ENCODE data around the gene ZEB2. TPM values are rescaled to one million over a fixed set of nuclear protein-coding genes. Genes with fewer than 3 reads are reported as not detected.

The ZEB2 gene
- total and polyA plus RNA-seq, 10 of the 15 experiments (the other 5 are each of a cell fraction or from before 2014, with no cell fraction given) = 0.14 to 3.2 (median 0.84) TPM

DNA sequence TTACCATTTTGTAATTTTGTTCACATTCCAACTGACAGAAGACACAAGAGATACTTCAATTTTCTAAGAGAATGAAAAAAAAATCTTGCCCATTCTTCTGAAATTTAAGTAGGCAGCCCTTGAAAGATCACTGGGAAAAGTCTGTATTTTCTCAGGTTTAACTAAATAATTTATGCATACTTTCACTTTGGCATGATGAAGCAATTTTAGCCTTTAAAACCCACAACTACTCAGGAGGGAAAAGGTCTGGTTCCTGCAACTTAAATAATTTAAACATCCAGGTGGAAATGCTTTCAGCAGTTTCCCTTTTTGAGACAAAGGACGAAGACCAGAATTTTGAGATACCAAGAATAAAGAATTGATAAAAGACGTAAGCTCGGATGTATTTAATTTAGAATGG is 61.4 kb downstream of the ZEB2 start:
- no peak for DNase-seq (ENCODE audit: low read depth, low spot score)
- no peak for TF ChIP-seq ZNF217 (IDR thresholded peaks at IDR 0.05)
- no peak for TF ChIP-seq RAD51 (IDR thresholded peaks at IDR 0.05)
- no peak for TF ChIP-seq MXI1 (IDR thresholded peaks at IDR 0.05; ENCODE audit: low read depth, low read length)
- TF ChIP-seq, protein P1, sequence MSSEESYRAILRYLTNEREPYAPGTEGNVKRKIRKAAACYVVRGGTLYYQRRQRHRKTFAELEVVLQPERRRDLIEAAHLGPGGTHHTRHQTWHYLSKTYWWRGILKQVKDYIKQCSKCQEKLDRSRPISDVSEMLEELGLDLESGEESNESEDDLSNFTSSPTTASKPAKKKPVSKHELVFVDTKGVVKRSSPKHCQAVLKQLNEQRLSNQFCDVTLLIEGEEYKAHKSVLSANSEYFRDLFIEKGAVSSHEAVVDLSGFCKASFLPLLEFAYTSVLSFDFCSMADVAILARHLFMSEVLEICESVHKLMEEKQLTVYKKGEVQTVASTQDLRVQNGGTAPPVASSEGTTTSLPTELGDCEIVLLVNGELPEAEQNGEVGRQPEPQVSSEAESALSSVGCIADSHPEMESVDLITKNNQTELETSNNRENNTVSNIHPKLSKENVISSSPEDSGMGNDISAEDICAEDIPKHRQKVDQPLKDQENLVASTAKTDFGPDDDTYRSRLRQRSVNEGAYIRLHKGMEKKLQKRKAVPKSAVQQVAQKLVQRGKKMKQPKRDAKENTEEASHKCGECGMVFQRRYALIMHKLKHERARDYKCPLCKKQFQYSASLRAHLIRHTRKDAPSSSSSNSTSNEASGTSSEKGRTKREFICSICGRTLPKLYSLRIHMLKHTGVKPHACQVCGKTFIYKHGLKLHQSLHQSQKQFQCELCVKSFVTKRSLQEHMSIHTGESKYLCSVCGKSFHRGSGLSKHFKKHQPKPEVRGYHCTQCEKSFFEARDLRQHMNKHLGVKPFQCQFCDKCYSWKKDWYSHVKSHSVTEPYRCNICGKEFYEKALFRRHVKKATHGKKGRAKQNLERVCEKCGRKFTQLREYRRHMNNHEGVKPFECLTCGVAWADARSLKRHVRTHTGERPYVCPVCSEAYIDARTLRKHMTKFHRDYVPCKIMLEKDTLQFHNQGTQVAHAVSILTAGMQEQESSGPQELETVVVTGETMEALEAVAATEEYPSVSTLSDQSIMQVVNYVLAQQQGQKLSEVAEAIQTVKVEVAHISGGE (CRISPR knock-in tag; IDR thresholded peaks at IDR 0.05) = no peak
- TF ChIP-seq, protein P2, sequence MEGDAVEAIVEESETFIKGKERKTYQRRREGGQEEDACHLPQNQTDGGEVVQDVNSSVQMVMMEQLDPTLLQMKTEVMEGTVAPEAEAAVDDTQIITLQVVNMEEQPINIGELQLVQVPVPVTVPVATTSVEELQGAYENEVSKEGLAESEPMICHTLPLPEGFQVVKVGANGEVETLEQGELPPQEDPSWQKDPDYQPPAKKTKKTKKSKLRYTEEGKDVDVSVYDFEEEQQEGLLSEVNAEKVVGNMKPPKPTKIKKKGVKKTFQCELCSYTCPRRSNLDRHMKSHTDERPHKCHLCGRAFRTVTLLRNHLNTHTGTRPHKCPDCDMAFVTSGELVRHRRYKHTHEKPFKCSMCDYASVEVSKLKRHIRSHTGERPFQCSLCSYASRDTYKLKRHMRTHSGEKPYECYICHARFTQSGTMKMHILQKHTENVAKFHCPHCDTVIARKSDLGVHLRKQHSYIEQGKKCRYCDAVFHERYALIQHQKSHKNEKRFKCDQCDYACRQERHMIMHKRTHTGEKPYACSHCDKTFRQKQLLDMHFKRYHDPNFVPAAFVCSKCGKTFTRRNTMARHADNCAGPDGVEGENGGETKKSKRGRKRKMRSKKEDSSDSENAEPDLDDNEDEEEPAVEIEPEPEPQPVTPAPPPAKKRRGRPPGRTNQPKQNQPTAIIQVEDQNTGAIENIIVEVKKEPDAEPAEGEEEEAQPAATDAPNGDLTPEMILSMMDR (IDR thresholded peaks at IDR 0.05 in 2 of 3, conservative IDR thresholded peaks at IDR 0.05 in 1 of 3; ENCODE audit: control insufficient read depth in 2 of 3, extremely low read depth in 1 of 3, insufficient read depth in 1 of 3, low read depth in 3 of 3, low read length in 3 of 3) = no peak
- no peak for TF ChIP-seq FOS (IDR thresholded peaks at IDR 0.05; ENCODE audit: borderline replicate concordance, extremely low read depth, insufficient read length)
- TF ChIP-seq PBX3 (IDR thresholded peaks at IDR 0.05; ENCODE audit: insufficient replicate concordance, low read depth, low read length) = no peak
- TF ChIP-seq SMC3 (IDR thresholded peaks at IDR 0.05; ENCODE audit: borderline replicate concordance, low read length) = no peak
- TF ChIP-seq CBX3 (IDR thresholded peaks at IDR 0.05; ENCODE audit: borderline replicate concordance, low read depth) = no peak
- no peak for TF ChIP-seq IKZF2 (IDR thresholded peaks at IDR 0.05)
- TF ChIP-seq KDM1A (IDR thresholded peaks at IDR 0.05; ENCODE audit: borderline replicate concordance) = no peak
- TF ChIP-seq BACH1 (IDR thresholded peaks at IDR 0.05; ENCODE audit: borderline replicate concordance) = no peak
- no peak for TF ChIP-seq STAT1 (conservative IDR thresholded peaks at IDR 0.05)
- no peak for TF ChIP-seq CHD1 (IDR thresholded peaks at IDR 0.05; ENCODE audit: low read depth, low read length)
- TF ChIP-seq TCF3 (IDR thresholded peaks at IDR 0.05; ENCODE audit: borderline replicate concordance, insufficient read depth, low read depth, low read length) = no peak
- no peak for TF ChIP-seq PAX5 (IDR thresholded peaks at IDR 0.05; ENCODE audit: borderline replicate concordance, low read depth, low read length)
- Histone ChIP-seq H3K27ac (ENCODE audit: control insufficient read depth, insufficient read depth) (no peak overlapping the region), H2AFZ (ENCODE audit: control insufficient read depth, low read depth, low read length) (no peak overlapping the region), H3K27me3 (replicated peaks in 1 of 2; ENCODE audit: control insufficient read depth in 2 of 2, insufficient read depth in 2 of 2, low read length in 1 of 2) (peaks cover 0 to 2% of the 10 kb centered on the region in 2 experiments; a peak in 3 of 4 replicates), H3K36me3 (ENCODE audit: control insufficient read depth in 2 of 2, insufficient read depth in 2 of 2, low read length in 1 of 2) (no peaks in the 10 kb centered on the region), H3K4me3 (no peak overlapping the region), H3K9me3 (replicated peaks; ENCODE audit: control insufficient read depth, insufficient read depth, low read length) (no peaks in the 10 kb centered on the region), H4K20me1 (ENCODE audit: control insufficient read depth, insufficient read depth) (no peaks in the 10 kb centered on the region), H3K79me2 (ENCODE audit: control insufficient read depth, insufficient read depth, low read length) (no peaks in the 10 kb centered on the region), H3K9ac (ENCODE audit: control insufficient read depth, insufficient read depth, low read length) (no peak overlapping the region), H3K4me1 (ENCODE audit: control insufficient read depth, insufficient read depth, low read length) (no peaks in the 10 kb centered on the region; the same call in 1 of the 2 replicates), H3K4me2 (ENCODE audit: control insufficient read depth, insufficient read depth) (no peak overlapping the region)
- no TSS peak for BruUV-seq (replicated peaks)
- SMC1A ChIA-PET (ENCODE audit: uncharacterized antibody, unreplicated experiment) = interaction anchor here (2.6 kb wide), 1 partner anchor 9 kb away, joined by 9 read pairs; no protein-coding TSS in a partner anchor
- POLR2A ChIA-PET = no interaction called here
- CTCF ChIA-PET = interaction anchor here (0.7 to 2.4 kb wide), 3 partner anchors 9 to 1224 kb away, joined by 4 to 14 read pairs (median 4); no protein-coding TSS in a partner anchor
- in situ Hi-C loops (cut with MboI) (no loop called here), intact Hi-C loops (cut with micrococcal nuclease; ENCODE audit: unreplicated experiment) (no loop called here)
- 72% methylated on average over 3 of the region's 3 CpGs for WGBS (ENCODE audit: insufficient coverage, insufficient replicate concordance, low lambda C conversion rate, missing lambda C conversion rate)
- no peak for ATAC-seq
- RAD21 ChIA-PET (ENCODE audit: unreplicated experiment) = no interaction called here
- no peak for FAIRE-seq

Data from GM12878 (cell line).